IPS DF 19.7 (cell line): ENCODE data around the gene AKR1B15.
"Not testable (repeated sequence)": the region's sequence is repeated elsewhere in the genome, so short reads cannot be mapped to it uniquely, and the experiment has no call there.

ENCODE experiments used
- DNase-seq: peaks from one replicate; pipeline ENCODE4 v3.0.0-alpha.2; 2013; ENCODE audit warnings: low read depth, low spot score

Gene AKR1B15

GRCh38 chr7:134532180-134532953 lies 16.5 kb upstream of the AKR1B15 start:
- no peak for DNase-seq

GRCh38 chr7:134532954-134533218 lies 16.0 kb upstream of the AKR1B15 start:
- DNase-seq = no peak

GRCh38 chr7:134533288-134533771 lies 15.6 kb upstream of the AKR1B15 start:
- no peak for DNase-seq

GRCh38 chr7:134534633-134535032 lies 14.3 kb upstream of the AKR1B15 start:
- no peak for DNase-seq

- DNase-seq = no peak
Observed at GRCh38 chr7:134535272-134535918, 13.5 kb upstream of the AKR1B15 start.

- no peak for DNase-seq
Observed at GRCh38 chr7:134535919-134536299, 13.0 kb upstream of the AKR1B15 start.

GRCh38 chr7:134536558-134536957 lies 12.4 kb upstream of the AKR1B15 start:
- DNase-seq = not testable (repeated sequence)

GRCh38 chr7:134537273-134537781 lies 11.6 kb upstream of the AKR1B15 start:
- DNase-seq = not testable (repeated sequence)

- no peak for DNase-seq
Observed at GRCh38 chr7:134539380-134540004, 9.4 kb upstream of the AKR1B15 start.

- not testable (repeated sequence) for DNase-seq
Observed at GRCh38 chr7:134541501-134542194, 7.3 kb upstream of the AKR1B15 start.

GRCh38 chr7:134542195-134542771 lies 6.6 kb upstream of the AKR1B15 start:
- DNase-seq = no peak

GRCh38 chr7:134545380-134545779 lies 3.5 kb upstream of the AKR1B15 start:
- no peak for DNase-seq

- no peak for DNase-seq
Observed at GRCh38 chr7:134545918-134546317, 3.0 kb upstream of the AKR1B15 start.

GRCh38 chr7:134546955-134547354 lies 2.0 kb upstream of the AKR1B15 start:
- DNase-seq = no peak

- peak; percentile 70 for DNase-seq
Observed at GRCh38 chr7:134547397-134548054, 1.4 kb upstream of the AKR1B15 start.

- no peak for DNase-seq
Observed at GRCh38 chr7:134549366-134549765, 456 bp downstream of the AKR1B15 start.

GRCh38 chr7:134552105-134552504 lies 3.2 kb downstream of the AKR1B15 start:
- DNase-seq = no peak

- DNase-seq = no peak
Observed at GRCh38 chr7:134553976-134554375, 5.1 kb downstream of the AKR1B15 start.

- no peak for DNase-seq
Observed at GRCh38 chr7:134554417-134554966, 5.6 kb downstream of the AKR1B15 start.

- DNase-seq = no peak
Observed at GRCh38 chr7:134557391-134557790, 8.5 kb downstream of the AKR1B15 start.

GRCh38 chr7:134558370-134558769 lies 9.5 kb downstream of the AKR1B15 start:
- no peak for DNase-seq
